PFSK-1 (cell line): ENCODE results near the gene TXNDC11.

Source experiments
- FOXP2 ChIP-seq: optimal IDR thresholded peaks from 2 replicates; pipeline ENCODE3; 2011; ENCODE audit warnings: borderline replicate concordance, control low read depth, inconsistent platforms; ENCODE audit not compliant: insufficient read depth; ENCODE audit errors: extremely low read length, extremely low read depth
- POLR2AphosphoS5 ChIP-seq: IDR thresholded peaks from 2 replicates; pipeline ENCODE4 v1.6.1; 2012; ENCODE audit warnings: low read depth, mild to moderate bottlenecking, control low read depth, low read length, moderate library complexity
- TAF1 ChIP-seq: IDR thresholded peaks from 2 replicates; pipeline ENCODE4 v1.6.1; 2012; ENCODE audit warnings: low read length, control low read depth, borderline replicate concordance; ENCODE audit not compliant: insufficient read depth

DNA sequence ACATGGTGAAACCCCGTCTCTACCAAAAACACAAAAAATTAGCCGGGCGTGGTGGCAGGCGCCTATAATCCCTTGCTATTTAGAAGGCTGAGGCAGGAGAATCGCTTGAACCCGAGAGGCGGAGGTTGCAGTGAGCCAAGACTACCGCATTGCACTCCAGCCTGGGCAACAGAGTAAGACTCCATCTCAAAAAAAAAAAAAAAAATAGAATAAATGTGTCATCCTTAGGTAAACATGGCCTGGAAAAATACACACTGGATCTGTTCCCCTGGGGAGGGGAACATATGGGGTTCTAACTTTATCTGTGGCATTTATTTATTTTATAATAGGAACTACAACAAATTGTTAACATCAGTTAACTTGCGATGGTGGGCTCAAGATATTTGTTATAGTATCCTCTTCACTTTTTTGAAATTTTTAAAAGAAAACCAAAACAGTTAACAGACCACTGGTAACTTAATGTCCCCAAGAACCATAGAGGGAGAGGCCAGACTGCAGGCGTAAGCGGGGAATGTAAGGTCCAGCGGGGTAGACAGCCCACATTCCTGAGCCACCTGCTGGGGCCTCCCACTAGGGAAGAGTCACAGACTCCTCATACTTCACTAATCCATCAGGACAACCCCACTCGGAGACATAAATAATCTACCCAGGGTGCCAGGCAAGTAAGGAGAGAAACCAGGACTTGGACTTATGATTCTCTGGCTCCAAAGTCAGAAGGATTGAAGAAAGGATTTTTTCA, 12.5 kb upstream of the TXNDC11 start:
- no peak for TF ChIP-seq POLR2AphosphoS5
- TF ChIP-seq TAF1 = no peak
- no peak for TF ChIP-seq FOXP2
